C4-2B (cell line): ENCODE data around the gene UBC.
"Not testable (repeated sequence)": the region's sequence is repeated elsewhere in the genome, so short reads cannot be mapped to it uniquely, and the experiment has no call there.

Source experiments
- H3K27ac ChIP-seq: fragments of 450-650 bp; 2 replicates; pipeline ENCODE4 v1.5.1; 2017
- CTCF ChIP-seq: fragments of 450-650 bp; conservative IDR thresholded peaks from 2 replicates; pipeline ENCODE4 v1.5.1; 2017; ENCODE audit warnings: mild to moderate bottlenecking
- ZFX ChIP-seq: fragments of 450-650 bp; IDR thresholded peaks from 2 replicates; pipeline ENCODE4 v1.6.1; 2017

The UBC gene

GRCh38 chr12:124909831-124910560, 4.5 kb downstream of the UBC start:
- TF ChIP-seq ZFX (no peak), CTCF (no peak)
- H3K27ac ChIP-seq, result no peak overlapping the region; the same call in 1 of the 2 replicates

GRCh38 chr12:124906606-124907261, 7.7 kb downstream of the UBC start:
- TF ChIP-seq CTCF (peak; percentile 98), ZFX (no peak)
- H3K27ac ChIP-seq, result no peak overlapping the region

- no peak for TF ChIP-seq ZFX
- H3K27ac ChIP-seq, result peak overlapping the region; percentile 61
These were observed 9.9 kb downstream of the UBC start for GRCh38 chr12:124904306-124905098.

GRCh38 chr12:124902916-124903315, 11.5 kb downstream of the UBC start:
- no peak overlapping the region for H3K27ac ChIP-seq

GRCh38 chr12:124901003-124901402, 13.4 kb downstream of the UBC start:
- no peak overlapping the region for H3K27ac ChIP-seq
- TF ChIP-seq CTCF (no peak), ZFX (no peak)

More at GRCh38 chr12:124902916-124903315, 11.5 kb downstream of the UBC start:
- TF ChIP-seq CTCF (no peak), ZFX (no peak)

- not testable (repeated sequence) for H3K27ac ChIP-seq
These were observed 14.1 kb downstream of the UBC start for GRCh38 chr12:124900345-124900795.

GRCh38 chr12:124898923-124899294, 15.5 kb downstream of the UBC start:
- H3K27ac ChIP-seq, result no peak overlapping the region
- no peak for TF ChIP-seq ZFX
- TF ChIP-seq CTCF, result no peak

- TF ChIP-seq CTCF (peak; percentile 44), ZFX (no peak)
- H3K27ac ChIP-seq, result no peak overlapping the region
These were observed 16.1 kb downstream of the UBC start for GRCh38 chr12:124898200-124898922.
